ENCODE measurements around the gene APOBEC3H. TPM values are rescaled to one million over a fixed set of nuclear protein-coding genes. Genes with fewer than 3 reads are reported as not detected.
A peak's percentile ranks its signal among the peaks of the same experiment; 100 is the strongest.

Gene APOBEC3H
- total and polyA plus RNA-seq, 2 donors from 2014 or later: 0.79 TPM; not detected in 1

GRCh38 chr22:39122772-39123470 lies 25.9 kb downstream of the APOBEC3H start:
- no peak for FAIRE-seq
- no peak for TF ChIP-seq CTCF (IDR thresholded peaks at IDR 0.05; ENCODE audit: borderline replicate concordance, extremely low read depth, insufficient read depth)
- no peak overlapping the region for H3K4me3 ChIP-seq (ENCODE audit: low read length in 3 of 3)
- no peak overlapping the region for H3K9ac ChIP-seq (ENCODE audit: low read length in 3 of 3)
- DNase-seq: peak in 1 of 5 donors; percentile 37
- intact Hi-C loops (cut with DNase I): no loop called here
- H3K36me3 ChIP-seq (ENCODE audit: control insufficient read depth in 2 of 3, insufficient read depth in 3 of 3, low read length in 3 of 3): no peaks in the 10 kb centered on the region
- no peaks in the 10 kb centered on the region for H3K27me3 ChIP-seq (ENCODE audit: control insufficient read depth, insufficient read depth, low read length)
- H3K9me3 ChIP-seq (ENCODE audit: control insufficient read depth in 2 of 3, insufficient read depth in 1 of 3, low read length in 3 of 3): no peaks in the 10 kb centered on the region
- peaks cover 0 to 1% (median 0%) of the 10 kb centered on the region in 3 donors for H3K4me1 ChIP-seq (ENCODE audit: control insufficient read depth in 2 of 3, insufficient read depth in 2 of 3, low read depth in 1 of 3, low read length in 3 of 3)
- no peak overlapping the region for H3K27ac ChIP-seq (ENCODE audit: low read depth in 2 of 2, low read length in 2 of 2)

- no peaks in the 10 kb centered on the region for H3K36me3 ChIP-seq (ENCODE audit: control insufficient read depth in 2 of 3, insufficient read depth in 3 of 3, low read length in 3 of 3)
- no peak overlapping the region for H3K4me3 ChIP-seq (ENCODE audit: low read length in 3 of 3)
- H3K27ac ChIP-seq (ENCODE audit: low read depth in 2 of 2, low read length in 2 of 2): no peak overlapping the region
- H3K9ac ChIP-seq (ENCODE audit: low read length in 3 of 3): no peak overlapping the region
- FAIRE-seq: no peak
- H3K27me3 ChIP-seq (ENCODE audit: control insufficient read depth, insufficient read depth, low read length): no peaks in the 10 kb centered on the region
- no peak for TF ChIP-seq CTCF (IDR thresholded peaks at IDR 0.05; ENCODE audit: borderline replicate concordance, extremely low read depth, insufficient read depth)
- peaks cover 0 to 4% (median 0%) of the 10 kb centered on the region in 3 donors for H3K4me1 ChIP-seq (ENCODE audit: control insufficient read depth in 2 of 3, insufficient read depth in 2 of 3, low read depth in 1 of 3, low read length in 3 of 3)
- DNase-seq: peak in 4 of 5 donors; percentile 28 to 79 (median 78)
- intact Hi-C loops (cut with DNase I): no loop called here
- no peaks in the 10 kb centered on the region for H3K9me3 ChIP-seq (ENCODE audit: control insufficient read depth in 2 of 3, insufficient read depth in 1 of 3, low read length in 3 of 3)
Measured at GRCh38 chr22:39123751-39124581, 26.9 kb downstream of the APOBEC3H start.

- TF ChIP-seq CTCF (IDR thresholded peaks at IDR 0.05; ENCODE audit: borderline replicate concordance, extremely low read depth, insufficient read depth): no peak
Measured at GRCh38 chr22:39125622-39126021, 28.6 kb downstream of the APOBEC3H start.

More at GRCh38 chr22:39125622-39126021, 28.6 kb downstream of the APOBEC3H start:
- no peaks in the 10 kb centered on the region for H3K9me3 ChIP-seq (ENCODE audit: control insufficient read depth in 2 of 3, insufficient read depth in 1 of 3, low read length in 3 of 3)
- H3K9ac ChIP-seq (ENCODE audit: low read length in 3 of 3): no peak overlapping the region
- no peak overlapping the region for H3K4me3 ChIP-seq (ENCODE audit: low read length in 3 of 3)
- H3K27me3 ChIP-seq (ENCODE audit: control insufficient read depth, insufficient read depth, low read length): no peaks in the 10 kb centered on the region
- H3K27ac ChIP-seq (ENCODE audit: low read depth in 2 of 2, low read length in 2 of 2): no peak overlapping the region
- FAIRE-seq (no peak), DNase-seq (no peak)
- intact Hi-C loops (cut with DNase I): no loop called here
- no peaks in the 10 kb centered on the region for H3K36me3 ChIP-seq (ENCODE audit: control insufficient read depth in 2 of 3, insufficient read depth in 3 of 3, low read length in 3 of 3)
- H3K4me1 ChIP-seq (ENCODE audit: control insufficient read depth in 2 of 3, insufficient read depth in 2 of 3, low read depth in 1 of 3, low read length in 3 of 3): peaks cover 0 to 4% (median 0%) of the 10 kb centered on the region in 3 donors
